IMR-90 (cell line): ENCODE measurements around the gene SH3BP4. TPM values are rescaled to one million over a fixed set of nuclear protein-coding genes. Genes with fewer than 3 reads are reported as not detected.
A peak's percentile ranks its signal among the peaks of the same experiment; 100 is the strongest.

Experiments used
- ATAC-seq: fragments of 200-7000 bp; cut with Tn5 transposase; 2 replicates; pipeline ENCODE4 v1.9.1; 2020; ENCODE audit warnings: low read depth, mild to moderate bottlenecking, moderate library complexity
- BruUV-seq: library from RNA; stranded (reverse); fragments of 400-500 nt; replicated peaks from 2 replicates; lab custom pipeline; 2021; lab: Mats Ljungman, UMichigan
- CTCF ChIA-PET: fragments of 300-600 bp; formaldehyde crosslinking; extraction: SDS; loops from one replicate; lab custom pipeline; 2021; ENCODE audit warnings: antibody characterized with exemption; lab: Yijun Ruan, JAX
- POLR2A ChIA-PET: fragments of 300-600 bp; sonication (Branson Sonifier 250); formaldehyde crosslinking; loops from one replicate; lab custom pipeline; 2022; ENCODE audit warnings: antibody characterized with exemption; ENCODE audit not compliant: unreplicated experiment; lab: Charles Lee
- DNase-seq: peaks from one replicate; pipeline ENCODE4 v3.0.0; 2013
- H2AFZ ChIP-seq: replicated peaks from 2 replicates; pipeline ENCODE3; 2013; ENCODE audit warnings: low read length, mild to moderate bottlenecking; ENCODE audit not compliant: poor library complexity
- H2AK5ac ChIP-seq: 2 replicates; pipeline ENCODE4 v1.6.1; 2013; ENCODE audit warnings: low read depth, low read length, inconsistent platforms
- H2AK9ac ChIP-seq: replicated peaks from 2 replicates; pipeline ENCODE3; 2013; ENCODE audit warnings: mild to moderate bottlenecking, low read depth, low read length, moderate library complexity; ENCODE audit not compliant: poor library complexity
- H2BK120ac ChIP-seq: 2 replicates; pipeline ENCODE4 v1.6.1; 2013; ENCODE audit warnings: low read depth, low read length, inconsistent platforms
- H2BK15ac ChIP-seq: 3 replicates; pipeline ENCODE4 v1.6.1; 2013; ENCODE audit warnings: low read depth, low read length, inconsistent platforms
- H2BK20ac ChIP-seq: 2 replicates; pipeline ENCODE4 v1.6.1; 2013; ENCODE audit warnings: low read depth, mild to moderate bottlenecking, inconsistent platforms, low read length, moderate library complexity
- H2BK5ac ChIP-seq: 2 replicates; pipeline ENCODE4 v1.6.1; 2013; ENCODE audit warnings: mild to moderate bottlenecking, low read depth, low read length, inconsistent platforms; ENCODE audit not compliant: poor library complexity, severe bottlenecking
- H3K14ac ChIP-seq: replicated peaks from 2 replicates; pipeline ENCODE4 v1.6.1; 2013; ENCODE audit warnings: low read depth, low read length, inconsistent platforms
- H3K18ac ChIP-seq: 2 replicates; pipeline ENCODE4 v1.6.1; 2013; ENCODE audit warnings: low read depth, low read length, control low read depth
- H3K23ac ChIP-seq: 2 replicates; pipeline ENCODE4 v1.6.1; 2013; ENCODE audit warnings: low read depth, low read length, inconsistent platforms
- H3K27ac ChIP-seq: 2 replicates; pipeline ENCODE4 v1.5.1; 2013; ENCODE audit warnings: mild to moderate bottlenecking, control low read depth, low read length; ENCODE audit not compliant: insufficient read depth
- H3K27me3 ChIP-seq: 2 replicates; pipeline ENCODE4 v1.6.1; 2013; ENCODE audit warnings: low read length; ENCODE audit not compliant: control insufficient read depth, insufficient read depth
- H3K36me3 ChIP-seq: 2 replicates; pipeline ENCODE4 v1.6.1; 2013; ENCODE audit warnings: low read length, mixed read lengths; ENCODE audit not compliant: control insufficient read depth, insufficient read depth
- H3K4ac ChIP-seq: 2 replicates; pipeline ENCODE4 v1.6.1; 2013; ENCODE audit warnings: low read depth, low read length, inconsistent platforms
- H3K4me1 ChIP-seq: 2 replicates; pipeline ENCODE4 v1.6.1; 2013; ENCODE audit warnings: low read length, mixed read lengths; ENCODE audit not compliant: control insufficient read depth, insufficient read depth
- H3K4me2 ChIP-seq: 2 replicates; pipeline ENCODE4 v1.6.1; 2013; ENCODE audit warnings: low read depth, mild to moderate bottlenecking, control low read depth, low read length, moderate library complexity
- H3K4me3 ChIP-seq: 2 replicates; pipeline ENCODE4 v1.5.1; 2013; ENCODE audit warnings: low read depth, mild to moderate bottlenecking, control low read depth, low read length, moderate library complexity; ENCODE audit not compliant: insufficient read depth
- H3K56ac ChIP-seq: 2 replicates; pipeline ENCODE4 v1.6.1; 2013; ENCODE audit warnings: low read length, inconsistent platforms; ENCODE audit not compliant: insufficient read depth; ENCODE audit errors: extremely low read depth
- H3K79me1 ChIP-seq, 2 experiments: 2 replicates each; pipeline ENCODE4 v1.6.1; 2013; ENCODE audit warnings: low read length in 2 of 2, inconsistent platforms in 1 of 2, low read depth in 1 of 2
- H3K9ac ChIP-seq: 2 replicates; pipeline ENCODE4 v1.6.1; 2013; ENCODE audit warnings: low read depth, low read length, control low read depth
- H3K9me1 ChIP-seq: 2 replicates; pipeline ENCODE4 v1.6.1; 2013; ENCODE audit warnings: low read length, inconsistent platforms; ENCODE audit not compliant: insufficient read depth
- H3K9me3 ChIP-seq: 2 replicates; pipeline ENCODE4 v1.6.1; 2013; ENCODE audit warnings: low read length; ENCODE audit not compliant: control insufficient read depth, insufficient read depth
- H4K20me1 ChIP-seq: 2 replicates; pipeline ENCODE4 v1.6.1; 2013; ENCODE audit warnings: low read length, inconsistent platforms; ENCODE audit not compliant: insufficient read depth
- H4K5ac ChIP-seq: 2 replicates; pipeline ENCODE4 v1.6.1; 2013; ENCODE audit warnings: mild to moderate bottlenecking, low read depth, low read length, control low read depth
- H4K8ac ChIP-seq, 2 experiments: 2 replicates each; pipeline ENCODE4 v1.6.1; 2013; ENCODE audit warnings: low read depth in 2 of 2, low read length in 2 of 2, control low read depth in 1 of 2, inconsistent platforms in 1 of 2
- H4K91ac ChIP-seq: 2 replicates; pipeline ENCODE4 v1.6.1; 2013; ENCODE audit warnings: low read depth, low read length, inconsistent platforms; ENCODE audit not compliant: insufficient read depth
- BHLHE40 ChIP-seq: fragments of 150-350 bp; IDR thresholded peaks from 2 replicates; pipeline ENCODE4 v1.6.1; 2016; ENCODE audit warnings: mild to moderate bottlenecking, low read depth, low read length
- CEBPB ChIP-seq: IDR thresholded peaks from 2 replicates; pipeline ENCODE4 v1.6.1; 2012; ENCODE audit warnings: low read depth, low read length, improper control_type of control experiment
- CHD1 ChIP-seq: IDR thresholded peaks from 2 replicates; pipeline ENCODE4 v1.6.1; 2012; ENCODE audit warnings: low read depth, low read length, improper control_type of control experiment
- CTCF ChIP-seq: conservative IDR thresholded peaks from 2 replicates; pipeline ENCODE4 v1.5.1; 2012; ENCODE audit warnings: mild to moderate bottlenecking, low read depth, low read length, improper control_type of control experiment
- FOS ChIP-seq: fragments of 150-350 bp; IDR thresholded peaks from 2 replicates; pipeline ENCODE4 v1.6.1; 2016; ENCODE audit warnings: low read depth, low read length
- MAFK ChIP-seq: IDR thresholded peaks from 2 replicates; pipeline ENCODE4 v1.6.1; 2012; ENCODE audit warnings: low read depth, low read length, improper control_type of control experiment
- MAZ ChIP-seq: IDR thresholded peaks from 2 replicates; pipeline ENCODE4 v1.6.1; 2012; ENCODE audit warnings: low read depth, mild to moderate bottlenecking, low read length, improper control_type of control experiment, moderate library complexity, borderline replicate concordance
- MXI1 ChIP-seq: IDR thresholded peaks from 2 replicates; pipeline ENCODE4 v1.6.1; 2012; ENCODE audit warnings: low read depth, mild to moderate bottlenecking, low read length, moderate library complexity, borderline replicate concordance
- NFE2L2 ChIP-seq: fragments of 150-350 bp; IDR thresholded peaks from 2 replicates; pipeline ENCODE4 v1.6.1; 2016; ENCODE audit warnings: low read depth, mild to moderate bottlenecking, low read length
- POLR2A ChIP-seq: IDR thresholded peaks from 2 replicates; pipeline ENCODE4 v1.6.1; 2012; ENCODE audit warnings: mild to moderate bottlenecking, low read depth, low read length
- RAD21 ChIP-seq: IDR thresholded peaks from 2 replicates; pipeline ENCODE4 v1.6.1; 2012; ENCODE audit warnings: low read length, improper control_type of control experiment
- RCOR1 ChIP-seq: IDR thresholded peaks from 2 replicates; pipeline ENCODE4 v1.6.1; 2012; ENCODE audit warnings: mild to moderate bottlenecking, low read length, improper control_type of control experiment; ENCODE audit not compliant: insufficient replicate concordance
- RFX5 ChIP-seq: IDR thresholded peaks from 2 replicates; pipeline ENCODE4 v1.8.0; 2012; ENCODE audit warnings: low read depth, mild to moderate bottlenecking, low read length, moderate library complexity
- SMC3 ChIP-seq: fragments of 150-350 bp; IDR thresholded peaks from 2 replicates; pipeline ENCODE4 v1.6.1; 2016; ENCODE audit warnings: low read depth, mild to moderate bottlenecking, antibody characterized with exemption, low read length, moderate library complexity
- USF2 ChIP-seq: fragments of 150-350 bp; IDR thresholded peaks from 2 replicates; pipeline ENCODE4 v1.6.1; 2017; ENCODE audit warnings: mild to moderate bottlenecking, antibody characterized with exemption, low read length, low read depth
- WGBS, 2 experiments: methylation state at CpG; one replicate each; pipeline versions ENCODE4 v1.1.5 to v1.1.7; 2013; ENCODE audit warnings: missing lambda C conversion rate in 2 of 2; ENCODE audit not compliant: insufficient read length in 1 of 2; ENCODE audit errors: extremely low coverage in 2 of 2; 5-methylcytosine and 5-hydroxymethylcytosine counted together
- dilution Hi-C: fragments of 300-500 bp; cut with HindIII; formaldehyde crosslinking; loops from one replicate; pipeline ENCODE4 v1.14.3; 2018; ENCODE audit warnings: low sequenced_read_pairs; ENCODE audit not compliant: unreplicated experiment
- in situ Hi-C: fragments of 300-500 bp; cut with MboI; formaldehyde crosslinking; loops from 3 replicates; pipeline ENCODE4 v1.14.3; 2019; ENCODE audit warnings: low sequenced_read_pairs, inconsistent platforms, mixed read lengths
- intact Hi-C: fragments of 100-400 bp; cut with micrococcal nuclease; formaldehyde crosslinking; loops from 2 replicates; pipeline ENCODE4 v1.10.0; 2022
- polyA plus RNA-seq, 3 experiments: library from polyadenylated mRNA; depleted of rRNA; stranded (reverse); fragments of >200 nt; gene quantifications; 2 replicates each; pipeline ENCODE4 v1.2.3, GENCODE V29; 2012; ENCODE audit warnings: low replicate concordance in 1 of 3
- total RNA-seq: library from RNA; depleted of rRNA; stranded (reverse); fragments of >200 nt; gene quantifications from 2 replicates; pipeline ENCODE4 v1.2.3, GENCODE V29; 2012

SH3BP4 gene
- total and polyA plus RNA-seq, 2 of the 4 experiments (the other 2 are of a cell fraction), result 104 to 122 TPM

DNA sequence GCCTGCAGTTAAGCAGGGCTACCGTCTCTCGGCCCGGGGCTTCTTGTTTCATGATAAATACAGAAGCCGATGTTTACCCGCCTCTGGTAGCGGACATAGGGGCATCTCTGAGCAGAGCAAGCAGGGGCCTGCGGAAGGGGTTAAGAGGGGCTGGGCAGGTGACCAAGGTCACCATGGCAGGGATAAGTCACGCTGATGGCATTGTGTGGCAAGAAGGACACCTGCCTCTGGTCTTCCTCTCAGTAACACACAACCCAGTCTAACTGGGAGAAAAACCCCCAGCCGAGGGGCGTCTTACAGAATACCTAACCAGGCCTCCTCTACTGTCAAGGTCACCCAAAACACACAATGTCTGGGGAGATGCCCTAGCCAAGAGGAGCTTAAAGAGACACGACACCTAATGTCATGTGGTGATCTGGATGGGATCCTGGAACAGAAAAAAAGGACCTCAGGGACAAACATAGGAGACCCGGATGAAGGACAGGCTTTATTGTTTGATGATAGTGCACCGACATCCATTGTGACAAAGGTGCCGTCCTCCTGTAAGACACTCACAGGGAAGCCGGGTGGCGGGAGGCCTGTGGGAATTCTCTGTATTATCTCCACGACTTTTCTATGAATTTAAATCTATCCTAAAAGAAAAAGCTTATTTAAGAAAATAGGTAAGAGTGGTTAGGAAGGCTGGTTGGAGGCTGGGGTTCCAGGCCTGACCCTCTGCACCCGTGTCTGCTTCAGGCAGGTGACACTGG, 24.8 kb downstream of the SH3BP4 start:
- Histone ChIP-seq H3K4ac (no peak overlapping the region), H3K36me3 (peaks cover 43% of the 10 kb centered on the region), H2BK15ac (no peak overlapping the region), H3K4me2 (no peak overlapping the region), H2AK9ac (no peak overlapping the region), H3K27ac (no peak overlapping the region), H3K56ac (no peak overlapping the region), H3K9ac (no peak overlapping the region), H4K8ac (peak overlapping the region in 1 of 2 experiments; percentile 34; a peak in 1 of 4 replicates), H2BK5ac (no peak overlapping the region), H3K14ac (no peak overlapping the region), H3K9me1 (peaks cover 50% of the 10 kb centered on the region), H3K18ac (no peak overlapping the region), H2AK5ac (peak overlapping the region; percentile 5; the same call in 1 of the 2 replicates), H4K20me1 (peaks cover 89% of the 10 kb centered on the region), H2BK20ac (no peak overlapping the region), H4K91ac (peak overlapping the region; percentile 37; the same call in 1 of the 2 replicates), H3K4me3 (no peak overlapping the region), H3K9me3 (no peaks in the 10 kb centered on the region; the same call in 1 of the 2 replicates), H3K23ac (peak overlapping the region; percentile 8; the same call in 1 of the 2 replicates), H2BK120ac (peak overlapping the region; percentile 30; the same call in 1 of the 2 replicates), H3K4me1 (peaks cover 48% of the 10 kb centered on the region), H3K79me1 (peaks cover 0 to 69% of the 10 kb centered on the region in 2 experiments; a peak in 3 of 4 replicates), H2AFZ (no peak overlapping the region), H3K27me3 (no peaks in the 10 kb centered on the region), H4K5ac (no peak overlapping the region)
- dilution Hi-C loops, result no loop called here
- no peak for DNase-seq
- whole genome bisulfite sequencing, 2 experiments, result 100% methylated on average over 5 of the region's 18 CpGs; no CpG with 5 or more reads in 1 of the 2 experiments
- POLR2A ChIA-PET, result no interaction called here
- BruUV-seq, result no TSS peak
- in situ Hi-C loops, result no loop called here
- intact Hi-C loops, result no loop called here
- CTCF ChIA-PET, result no interaction called here
- no peak for ATAC-seq
- TF ChIP-seq MAZ (no peak), RCOR1 (no peak), FOS (no peak), CEBPB (no peak), RFX5 (no peak), CHD1 (no peak), NFE2L2 (no peak), BHLHE40 (no peak), POLR2A (no peak), MAFK (no peak), USF2 (no peak), CTCF (no peak), RAD21 (no peak), MXI1 (no peak), SMC3 (no peak)
